Measurements from ENCODE around the gene ANKMY2.

ANKMY2 gene

DNA sequence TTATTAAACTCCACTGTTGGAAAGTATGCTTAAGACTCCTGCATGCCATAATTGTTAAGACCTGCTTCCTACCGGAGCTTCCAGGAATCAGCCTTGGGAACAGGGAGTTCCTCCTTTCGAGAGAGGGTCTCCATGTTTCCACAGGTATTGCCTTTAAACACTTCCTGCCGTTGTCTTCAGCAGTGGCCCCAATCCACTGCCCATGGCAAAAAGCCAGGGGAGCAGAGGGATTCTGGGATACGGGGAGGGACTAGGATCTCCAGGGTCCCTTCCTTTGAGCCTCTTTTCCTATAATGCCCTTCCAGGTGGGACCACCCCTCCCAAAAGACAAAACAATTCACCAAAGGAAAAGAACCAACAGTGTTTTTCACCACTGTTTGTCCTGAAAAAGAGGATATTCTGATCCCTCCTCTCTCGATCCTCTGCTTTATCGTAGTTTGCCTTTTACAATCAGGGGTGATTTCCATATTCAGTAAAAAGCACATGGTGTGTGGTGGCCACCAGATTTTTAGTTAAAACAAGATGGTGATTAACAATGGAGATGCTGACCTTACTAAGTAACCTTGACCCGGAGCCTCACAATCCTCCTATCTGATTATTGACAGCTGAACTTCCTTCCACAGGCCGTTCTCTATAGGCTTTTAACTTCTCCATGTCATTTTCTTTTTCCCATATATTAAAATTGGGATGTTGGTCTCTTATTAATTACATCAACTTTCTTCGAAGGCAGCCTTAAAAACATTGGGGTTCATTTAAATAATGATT, 82.9 kb downstream of the ANKMY2 start:
- H3K36me3 Mint-ChIP-seq = no peaks in the 10 kb centered on the region
- no peaks in the 10 kb centered on the region for H3K9me3 Mint-ChIP-seq
- ATAC-seq (replicated peaks) = no peak
- peak overlapping the region in 1 of 2 donors; percentile 56 for H3K4me3 Mint-ChIP-seq
- H3K4me1 Mint-ChIP-seq = peaks cover 8 to 22% of the 10 kb centered on the region in 2 donors
- DNase-seq = no peak
- H3K27me3 Mint-ChIP-seq = no peaks in the 10 kb centered on the region
- H3K27ac Mint-ChIP-seq = no peak overlapping the region

DNA sequence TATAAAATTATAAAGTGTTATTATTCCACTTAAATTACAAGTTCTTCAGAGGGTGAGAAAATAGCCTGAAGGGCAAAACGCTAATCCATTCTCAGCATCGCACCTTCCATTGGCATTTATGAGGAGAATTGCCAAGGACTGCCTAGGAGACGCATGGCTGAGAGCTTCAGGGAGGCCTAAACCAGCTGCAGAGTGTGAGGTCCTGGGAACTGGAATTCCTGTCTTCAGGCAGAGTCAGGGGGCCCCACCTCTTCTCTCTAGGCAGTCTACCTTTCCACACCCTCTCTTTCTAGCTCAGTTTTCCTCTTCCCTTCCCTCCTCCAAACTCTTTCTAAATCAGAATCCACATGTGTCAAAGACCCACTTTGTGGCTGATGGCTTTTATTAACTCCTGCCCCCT, 83.6 kb downstream of the ANKMY2 start:
- Mint-ChIP-seq H3K27ac (no peak overlapping the region), H3K36me3 (no peaks in the 10 kb centered on the region), H3K4me3 (no peak overlapping the region), H3K4me1 (peaks cover 8 to 22% of the 10 kb centered on the region in 2 donors), H3K9me3 (no peaks in the 10 kb centered on the region), H3K27me3 (no peaks in the 10 kb centered on the region)
- DNase-seq (no peak), ATAC-seq (replicated peaks) (no peak)

DNA sequence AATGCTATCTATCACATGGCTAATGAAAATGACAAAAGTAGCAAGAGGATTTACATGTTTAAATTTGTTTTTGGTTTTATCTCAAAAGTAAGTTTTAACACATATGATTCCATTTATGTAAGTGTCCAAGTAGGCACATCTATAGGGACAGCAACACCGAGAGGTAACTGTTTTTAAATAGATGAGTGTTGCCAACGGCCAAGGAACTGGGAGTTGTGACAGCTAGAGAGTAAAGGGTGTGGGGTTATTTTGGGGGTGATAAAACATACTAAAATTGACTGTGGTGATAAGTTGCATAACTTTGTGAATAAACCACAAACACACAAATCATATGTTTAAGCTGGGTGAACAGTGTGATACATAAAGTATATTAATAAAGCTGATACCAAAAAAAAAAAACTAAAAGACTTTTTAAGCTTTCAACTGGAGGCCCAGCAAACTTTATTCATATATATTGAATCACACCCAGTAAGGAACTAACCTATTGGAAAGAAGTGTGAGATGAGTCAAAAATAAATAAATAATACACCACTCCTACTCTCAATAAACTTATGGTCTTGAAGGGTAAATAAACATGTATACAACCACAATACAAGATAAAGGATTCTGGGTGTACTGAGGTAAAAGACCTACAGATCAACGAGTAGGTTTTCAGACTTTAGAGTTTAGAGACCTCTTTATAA, 85.9 kb downstream of the ANKMY2 start:
- DNase-seq (no peak), ATAC-seq (replicated peaks) (no peak)
- Mint-ChIP-seq H3K36me3 (no peaks in the 10 kb centered on the region), H3K27ac (no peak overlapping the region), H3K27me3 (peaks cover 0 to 2% of the 10 kb centered on the region in 2 donors), H3K9me3 (no peaks in the 10 kb centered on the region), H3K4me1 (peaks cover 4 to 16% of the 10 kb centered on the region in 2 donors), H3K4me3 (no peak overlapping the region)

DNA sequence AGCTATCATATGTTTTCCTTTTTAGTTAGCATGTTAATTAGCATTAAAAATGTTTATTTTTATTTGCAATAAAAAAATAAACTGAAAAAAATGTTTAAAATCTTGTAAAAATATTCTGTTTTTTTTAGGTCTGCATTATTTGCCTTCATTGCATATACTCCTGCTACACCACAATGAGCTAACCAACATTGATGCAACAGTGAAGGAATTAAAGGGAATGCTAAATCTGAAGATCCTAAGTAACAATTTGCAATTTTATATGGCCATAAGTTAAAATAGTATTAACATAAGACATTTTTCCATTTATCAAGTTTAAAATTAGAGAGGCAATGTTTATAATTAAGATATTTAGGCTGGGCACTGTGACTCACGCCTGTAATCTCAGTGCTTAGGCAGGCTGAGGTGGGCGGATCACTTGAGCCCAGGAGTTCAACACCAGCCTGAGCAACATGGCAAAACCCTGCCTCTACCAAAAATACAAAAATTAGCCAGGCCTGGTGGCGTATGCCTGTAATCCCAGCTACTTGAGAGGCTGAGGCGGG, 86.7 kb downstream of the ANKMY2 start:
- Mint-ChIP-seq H3K4me1 (peaks cover 3 to 8% of the 10 kb centered on the region in 2 donors), H3K36me3 (no peaks in the 10 kb centered on the region), H3K27me3 (peaks cover 0 to 5% of the 10 kb centered on the region in 2 donors), H3K9me3 (no peaks in the 10 kb centered on the region), H3K27ac (no peak overlapping the region), H3K4me3 (no peak overlapping the region)
- DNase-seq = no peak
- ATAC-seq (replicated peaks) = no peak

DNA sequence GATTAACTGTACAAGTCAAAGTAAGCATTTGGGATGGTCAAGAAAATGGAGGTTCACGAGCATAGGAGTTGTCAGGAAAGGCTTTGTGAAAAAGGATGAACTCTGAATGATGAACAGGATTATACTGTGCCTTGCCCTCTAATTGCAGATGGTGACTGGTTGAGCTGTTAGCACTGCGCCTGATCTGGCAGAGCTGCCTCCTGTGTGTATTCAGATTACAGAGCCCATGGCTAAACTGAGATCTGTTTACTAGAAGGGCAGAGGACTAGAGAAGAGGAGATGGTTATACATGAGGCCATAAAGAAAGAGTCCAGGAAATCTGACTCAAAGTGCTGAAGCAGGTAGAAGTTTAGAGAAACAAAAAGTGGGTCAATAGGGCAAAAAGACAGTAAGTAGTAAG, 89.2 kb downstream of the ANKMY2 start:
- H3K36me3 Mint-ChIP-seq = no peaks in the 10 kb centered on the region
- no peak overlapping the region for H3K4me3 Mint-ChIP-seq
- H3K4me1 Mint-ChIP-seq = no peaks in the 10 kb centered on the region
- no peaks in the 10 kb centered on the region for H3K9me3 Mint-ChIP-seq
- ATAC-seq (replicated peaks) = no peak
- no peak for DNase-seq
- H3K27me3 Mint-ChIP-seq = peaks cover 0 to 5% of the 10 kb centered on the region in 2 donors
- no peak overlapping the region for H3K27ac Mint-ChIP-seq

DNA sequence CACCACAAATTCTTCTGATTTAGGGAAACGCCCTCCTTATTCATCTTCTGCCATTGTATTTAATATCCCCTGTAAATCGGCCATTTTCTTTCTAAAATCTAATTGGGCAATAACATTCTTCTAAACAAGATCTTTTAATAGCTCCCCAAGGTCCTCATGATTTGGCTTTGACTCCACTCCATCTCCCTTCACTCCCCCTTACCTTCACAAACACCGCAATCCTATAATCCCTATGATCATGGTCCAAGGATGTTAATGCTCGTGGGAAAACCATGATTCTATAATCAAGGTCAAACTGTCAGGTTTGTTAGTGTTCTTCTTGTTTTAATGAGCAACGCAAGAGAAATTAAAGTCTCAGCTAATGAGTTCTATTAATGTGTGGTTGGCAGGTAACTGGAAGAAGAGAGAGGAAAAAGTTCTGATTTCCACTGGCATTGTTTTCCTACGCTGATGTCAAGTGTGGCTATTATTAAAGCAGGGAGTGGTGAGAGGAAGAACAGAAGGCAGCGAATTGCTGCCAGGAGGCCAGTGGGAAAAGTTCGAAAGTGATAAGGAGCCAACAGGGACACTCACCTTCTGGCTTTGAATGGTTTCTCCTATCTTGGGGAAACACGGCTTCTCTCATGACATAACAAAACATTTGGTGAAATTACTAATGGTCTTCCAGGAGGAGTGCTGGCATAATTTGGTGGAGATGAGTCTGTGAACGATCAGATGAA, 90.9 kb downstream of the ANKMY2 start:
- Mint-ChIP-seq H3K27me3 (peaks cover 5 to 8% of the 10 kb centered on the region in 2 donors), H3K4me1 (no peaks in the 10 kb centered on the region), H3K36me3 (no peaks in the 10 kb centered on the region), H3K4me3 (no peak overlapping the region), H3K9me3 (no peaks in the 10 kb centered on the region), H3K27ac (no peak overlapping the region)
- DNase-seq = no peak
- ATAC-seq (replicated peaks) = no peak

DNA sequence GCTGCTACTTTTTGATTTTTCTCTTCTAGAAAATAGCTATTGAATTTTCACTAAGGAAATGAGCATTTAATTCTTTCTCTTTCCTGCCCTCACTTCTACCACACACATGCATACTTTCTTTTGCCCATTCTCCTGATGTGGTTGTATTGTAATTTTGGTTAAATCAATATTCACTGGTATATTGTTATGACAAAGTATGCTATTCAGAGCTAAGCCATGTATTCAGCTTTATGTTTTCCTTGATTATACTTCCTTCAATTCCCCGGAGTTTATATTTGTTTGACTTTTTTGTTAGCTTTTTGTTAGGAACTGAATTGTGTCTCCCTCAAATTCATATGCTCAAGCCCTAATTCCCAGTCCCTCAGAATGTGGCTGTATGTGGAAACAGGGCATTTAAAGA, 94.9 kb downstream of the ANKMY2 start:
- no peak overlapping the region for H3K4me3 Mint-ChIP-seq
- H3K9me3 Mint-ChIP-seq = no peaks in the 10 kb centered on the region
- no peak overlapping the region for H3K27ac Mint-ChIP-seq
- no peaks in the 10 kb centered on the region for H3K36me3 Mint-ChIP-seq
- ATAC-seq (replicated peaks) (no peak), DNase-seq (no peak)
- peaks cover 10 to 15% of the 10 kb centered on the region in 2 donors for H3K27me3 Mint-ChIP-seq
- no peaks in the 10 kb centered on the region for H3K4me1 Mint-ChIP-seq

Measured in stimulated activated naive B cell treated with anti-CD40 and anti-IgM and Interleukin-4, amounts not matched to agents 10 μg/mL and 1 μg/mL and 100 μg/mL, for 72 hours (primary cell).